ENCODE results near the gene PACRG.

- TF ChIP-seq CTCF (IDR thresholded peaks at IDR 0.05; ENCODE audit: low read depth, low read length) (no peak), POLR2A (IDR thresholded peaks at IDR 0.05; ENCODE audit: extremely low read depth, insufficient read length) (no peak), MAX (IDR thresholded peaks at IDR 0.05; ENCODE audit: low read depth, low read length) (no peak)
These were observed 592.6 kb downstream of the PACRG start for GRCh38 chr6:163320402-163320801.

Data from NB4 (cell line).